Measurements from ENCODE around the gene LAIR1.
"Not testable (repeated sequence)": the region's sequence is repeated elsewhere in the genome, so short reads cannot be mapped to it uniquely, and the experiment has no call there.

The LAIR1 gene

DNA sequence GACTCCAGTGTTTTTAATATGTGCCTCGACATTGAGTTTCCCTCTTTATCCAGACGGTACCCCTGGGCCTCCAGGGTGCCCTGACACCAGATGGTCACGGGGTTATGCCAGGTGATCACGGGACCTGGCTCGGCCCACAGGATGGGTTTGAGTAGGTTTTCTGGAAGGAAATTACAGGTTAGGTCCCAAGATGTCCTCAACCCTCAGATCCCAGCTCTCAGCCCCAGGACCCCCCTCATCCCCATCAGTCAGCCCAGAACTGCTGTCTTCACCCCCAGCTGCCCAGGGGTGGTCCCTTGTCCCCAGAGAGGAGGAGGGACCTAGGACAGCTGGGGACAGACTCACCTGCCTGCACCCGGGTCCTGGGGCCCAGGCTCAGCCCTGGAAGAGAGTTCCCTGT lies 26.2 kb downstream of the LAIR1 start:
- no peak for DNase-seq

DNA sequence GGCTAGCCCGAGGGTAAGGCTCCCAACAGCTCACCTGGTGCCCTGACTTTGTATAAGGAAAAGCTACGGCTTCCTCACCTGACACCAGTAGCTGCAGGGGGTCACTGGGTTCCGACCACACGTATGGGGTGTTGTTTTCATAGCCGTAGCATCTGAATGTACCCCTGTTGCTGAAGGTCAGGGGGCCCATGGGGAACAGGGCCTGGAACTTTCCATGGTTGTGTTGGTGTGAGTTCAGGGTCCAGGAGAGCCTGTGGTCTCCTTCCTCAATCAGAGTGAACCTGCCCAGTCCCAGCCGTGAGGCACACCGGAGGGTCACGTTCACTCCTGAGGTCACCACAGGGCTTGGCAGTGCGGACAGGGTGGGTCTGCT lies 26.9 kb downstream of the LAIR1 start:
- no peak for DNase-seq

DNA sequence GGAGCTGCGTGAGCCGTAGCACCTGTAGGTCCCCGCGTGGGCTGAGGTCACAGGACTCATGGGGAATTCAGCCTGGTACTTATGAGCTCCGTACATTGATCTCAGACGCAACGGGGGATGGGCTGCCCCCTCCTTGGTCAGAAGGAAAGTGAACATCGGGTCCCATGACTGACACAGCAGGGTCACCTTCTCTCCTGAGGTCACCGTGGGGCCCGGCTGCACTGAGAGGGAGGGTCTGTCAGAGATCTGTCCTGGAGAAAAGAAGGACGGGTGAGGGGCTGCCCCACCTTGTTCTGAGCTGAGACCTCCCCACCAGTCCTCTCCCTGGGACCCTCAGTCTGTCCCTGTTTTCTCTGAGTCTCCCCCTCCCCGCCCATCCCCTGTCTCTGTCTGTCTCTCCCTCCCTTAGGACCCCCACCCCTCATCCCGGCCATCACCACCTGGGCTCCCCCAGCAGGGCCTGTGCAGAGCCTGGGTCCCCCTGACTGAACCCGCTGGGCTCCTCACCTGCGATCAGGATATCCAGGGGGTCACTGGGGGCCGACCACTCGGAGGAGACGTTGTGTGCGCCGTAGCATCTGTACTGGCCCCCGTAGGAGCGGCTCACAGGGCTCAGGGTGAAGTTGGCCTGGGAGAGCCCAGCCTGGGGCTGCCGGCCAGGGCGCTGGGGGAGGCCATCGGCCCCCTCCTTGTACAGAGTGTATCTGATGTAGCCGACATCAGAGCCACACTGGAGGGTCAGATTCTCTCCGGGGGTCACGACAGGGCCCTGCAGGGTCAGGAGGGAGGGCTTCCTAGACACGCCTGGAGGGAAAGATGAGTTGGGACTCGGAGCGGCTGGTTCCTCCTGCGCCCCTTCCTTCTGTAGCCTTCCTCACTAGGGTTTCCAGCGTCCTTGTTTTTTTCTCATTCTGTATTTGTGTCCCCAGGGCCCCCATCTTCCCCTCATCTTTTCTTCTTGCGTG lies 27.6 kb downstream of the LAIR1 start:
- no peak for DNase-seq

DNA sequence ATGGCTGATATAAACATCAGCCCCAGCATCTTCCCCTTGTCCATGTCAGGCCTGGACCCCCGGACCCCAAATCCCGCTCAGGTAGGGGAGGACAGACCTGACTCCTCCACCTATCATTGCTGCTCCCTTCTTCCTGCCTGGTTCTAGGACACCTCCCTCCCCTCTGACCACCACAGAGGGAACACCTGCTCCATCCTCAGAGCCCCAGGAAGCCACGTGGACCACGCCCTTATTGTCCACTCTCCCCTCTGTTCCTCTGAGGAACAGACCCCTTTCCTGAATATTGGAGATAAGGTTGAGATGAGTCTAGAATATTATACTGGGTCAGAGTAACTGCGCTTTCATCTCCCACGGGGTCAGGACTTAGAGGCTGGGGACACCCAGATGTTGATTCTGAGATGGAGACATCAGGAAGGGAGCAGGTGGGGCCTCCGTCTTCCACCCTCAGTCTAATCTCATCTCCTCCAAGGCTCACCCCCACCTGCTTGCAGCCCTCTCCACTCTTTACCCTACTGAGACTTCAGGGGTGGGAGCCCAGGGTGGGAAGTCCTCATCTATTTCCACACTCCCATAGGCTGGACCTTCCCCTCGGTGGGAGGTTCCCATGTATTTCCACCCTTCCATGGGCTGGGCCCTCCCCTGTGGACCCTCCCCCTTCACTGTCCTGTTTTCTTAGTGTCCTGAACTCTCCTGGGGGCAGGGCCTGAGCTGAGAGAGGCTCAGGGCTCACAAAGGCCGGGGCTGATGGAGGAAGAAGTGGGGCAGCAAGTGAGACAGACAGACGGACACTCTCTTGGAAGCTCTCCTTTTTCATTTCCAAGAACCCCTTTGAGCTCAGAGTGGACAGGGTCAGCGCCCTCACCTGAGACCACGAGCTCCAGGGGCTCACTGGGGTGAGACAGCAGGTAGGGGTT lies 28.5 kb downstream of the LAIR1 start:
- no peak for DNase-seq

DNA sequence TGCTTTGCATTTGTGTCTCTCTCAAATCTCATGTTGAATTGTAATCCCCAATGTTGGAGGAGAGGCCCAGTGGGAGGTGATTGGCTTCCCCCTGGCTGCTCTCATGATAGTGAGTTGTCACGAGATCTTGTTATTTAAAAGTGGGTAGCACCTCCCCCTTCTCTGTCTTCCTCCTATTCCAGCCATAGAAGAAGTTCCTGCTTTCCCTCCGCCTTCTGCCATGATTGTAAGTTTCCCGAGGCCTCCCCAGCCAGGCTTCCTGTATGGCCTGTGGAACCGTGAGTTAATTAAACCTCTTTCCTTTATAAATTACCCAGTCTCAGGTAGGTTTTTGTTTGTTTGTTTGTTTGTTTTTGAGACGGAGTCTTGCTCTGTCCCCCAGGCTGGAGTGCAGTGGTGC lies 29.6 kb downstream of the LAIR1 start:
- DNase-seq: no peak

DNA sequence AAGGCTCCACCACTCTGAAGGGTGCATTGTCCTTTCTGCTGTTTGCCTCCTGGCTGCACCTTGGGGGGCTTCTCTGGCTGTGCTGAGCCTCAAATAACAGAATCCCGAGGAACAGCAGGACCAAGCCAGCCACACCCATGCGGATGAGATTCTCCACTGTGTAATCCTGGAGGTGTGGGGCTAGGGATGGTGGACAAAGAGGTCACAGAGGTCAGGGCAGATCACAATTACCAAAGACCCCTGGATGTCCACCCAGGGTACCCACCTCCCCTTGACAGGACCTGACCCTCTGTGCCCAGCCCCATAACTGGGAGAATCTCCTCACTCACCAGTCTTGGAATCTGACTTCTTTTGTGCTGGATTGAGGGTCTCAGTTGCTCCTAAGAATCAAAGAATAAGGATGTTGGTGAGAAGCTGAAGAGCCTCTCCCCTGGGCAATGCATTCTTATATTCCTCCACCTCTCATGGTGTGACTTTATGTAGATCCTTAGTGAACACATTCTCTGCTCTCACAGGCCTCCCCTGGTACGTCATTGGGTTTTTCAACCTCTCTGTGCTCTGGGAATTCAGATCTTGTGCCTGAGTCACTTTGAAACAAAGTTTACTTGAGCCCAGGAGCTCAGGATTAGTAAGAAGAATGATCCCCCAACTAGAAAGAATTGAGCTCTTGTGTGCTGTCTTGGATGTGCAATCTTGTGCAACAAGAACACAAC lies 31.0 kb downstream of the LAIR1 start:
- no peak for DNase-seq

DNA sequence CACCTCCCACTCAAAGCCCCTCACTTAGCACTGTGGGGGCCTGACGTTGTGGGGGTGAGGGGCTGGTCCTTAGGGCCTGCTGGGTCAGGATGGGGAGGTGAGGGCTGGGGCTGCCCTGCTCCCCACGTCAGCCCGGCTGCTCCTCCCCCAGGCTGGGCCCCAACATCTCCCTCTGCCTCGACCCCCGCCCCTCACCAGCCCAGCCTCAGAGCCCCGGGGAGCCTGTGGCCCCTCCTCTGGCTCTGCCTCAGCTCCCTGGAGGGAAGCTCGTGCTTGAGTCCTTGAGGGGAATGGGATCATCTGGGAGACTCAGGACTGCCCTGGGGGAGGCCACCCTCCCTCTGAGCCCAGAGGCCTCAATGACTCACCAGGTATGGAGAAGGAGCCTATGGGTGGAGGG lies 32.6 kb downstream of the LAIR1 start:
- no peak for DNase-seq

DNA sequence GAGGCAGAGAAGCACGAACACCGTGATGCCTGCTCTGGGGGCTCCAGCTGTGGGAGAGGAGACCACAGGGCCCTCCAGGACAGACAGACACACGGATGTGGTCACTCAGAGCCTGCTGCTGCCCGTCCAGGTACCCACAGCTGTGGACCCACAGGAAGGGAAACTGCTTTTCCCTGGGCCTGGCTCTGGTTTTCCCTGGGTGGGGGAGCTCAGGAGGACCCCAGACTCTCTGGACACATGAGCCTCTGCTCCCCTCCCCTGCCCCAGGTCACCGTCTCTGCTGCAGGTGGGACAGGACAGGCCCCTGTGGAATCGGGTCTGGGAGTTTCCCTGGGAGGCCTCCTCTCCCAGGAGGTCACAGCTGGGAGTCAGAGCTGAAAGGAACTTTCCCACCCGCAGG lies 33.1 kb downstream of the LAIR1 start:
- DNase-seq: no peak

DNA sequence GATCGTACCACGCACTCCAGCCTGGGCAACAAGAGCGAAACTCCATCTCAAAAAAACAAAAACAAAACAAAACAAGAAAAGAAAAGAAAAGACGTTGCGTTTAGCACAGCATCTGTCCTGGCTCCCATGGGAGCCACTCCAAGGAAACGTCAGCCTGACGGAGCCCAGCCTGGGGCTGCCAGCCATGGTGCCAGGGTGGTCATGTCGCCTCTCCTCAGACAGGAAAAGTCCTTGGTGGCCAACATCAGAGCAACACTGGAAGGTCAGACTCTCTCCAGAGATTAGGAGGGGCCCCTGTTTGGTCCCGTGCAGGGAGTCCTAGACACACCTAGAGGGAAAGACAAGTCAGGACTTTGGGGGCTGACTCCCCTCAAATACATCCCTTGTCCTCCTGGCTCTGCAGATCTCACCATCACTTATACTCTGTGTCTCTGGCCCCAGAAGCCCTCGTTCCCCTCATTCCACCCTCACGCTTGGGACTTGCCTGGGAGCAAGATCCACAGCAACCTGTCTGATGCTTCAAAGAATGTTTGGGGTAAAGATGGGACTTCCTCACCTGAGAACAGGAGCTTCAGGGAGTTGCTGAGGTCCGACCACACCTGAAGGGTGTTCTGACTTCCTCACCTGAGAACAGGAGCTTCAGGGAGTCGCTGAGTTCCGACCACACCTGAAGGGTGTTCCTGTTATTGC lies 35.1 kb downstream of the LAIR1 start:
- no peak for DNase-seq

DNA sequence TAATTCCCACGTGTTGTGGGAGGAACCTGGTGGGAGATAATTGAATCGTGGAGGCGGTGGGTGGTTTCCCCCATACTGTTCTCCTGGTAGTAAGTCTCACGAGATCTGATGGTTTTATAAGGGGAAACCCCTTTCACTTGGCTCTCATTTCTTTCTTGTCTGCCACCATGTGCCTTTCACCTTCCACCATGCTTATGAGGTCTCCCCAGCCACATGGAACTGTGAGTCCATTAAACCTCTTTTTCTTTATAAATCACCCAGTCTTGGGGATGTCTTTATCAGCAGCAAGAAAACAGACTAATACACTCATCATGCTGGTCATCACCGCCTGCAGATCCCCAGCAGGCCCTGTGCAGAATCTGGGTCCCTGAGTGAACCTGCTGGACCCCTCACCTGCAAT lies 36.0 kb downstream of the LAIR1 start:
- not testable (repeated sequence) for DNase-seq

DNA sequence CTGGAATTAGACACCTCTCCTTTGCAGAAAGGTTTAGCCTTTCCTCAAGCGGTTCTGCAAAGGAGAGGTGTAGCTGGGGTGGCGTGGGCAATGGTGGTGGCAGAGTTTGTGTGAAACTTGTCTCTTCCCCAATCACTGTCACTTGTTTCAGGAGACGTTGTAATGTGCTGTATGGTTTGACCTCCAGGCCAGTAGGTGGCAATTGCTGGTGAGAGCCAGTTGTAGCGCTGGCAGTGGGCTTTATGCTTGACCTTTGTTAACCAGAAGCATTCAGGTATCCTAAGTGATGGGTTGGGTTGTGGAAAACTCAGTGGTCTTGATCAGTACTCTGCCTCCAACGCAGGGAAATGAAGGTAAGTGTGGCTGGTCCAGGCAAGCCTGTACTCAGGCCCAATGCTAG lies 39.1 kb downstream of the LAIR1 start:
- no peak for DNase-seq

DNA sequence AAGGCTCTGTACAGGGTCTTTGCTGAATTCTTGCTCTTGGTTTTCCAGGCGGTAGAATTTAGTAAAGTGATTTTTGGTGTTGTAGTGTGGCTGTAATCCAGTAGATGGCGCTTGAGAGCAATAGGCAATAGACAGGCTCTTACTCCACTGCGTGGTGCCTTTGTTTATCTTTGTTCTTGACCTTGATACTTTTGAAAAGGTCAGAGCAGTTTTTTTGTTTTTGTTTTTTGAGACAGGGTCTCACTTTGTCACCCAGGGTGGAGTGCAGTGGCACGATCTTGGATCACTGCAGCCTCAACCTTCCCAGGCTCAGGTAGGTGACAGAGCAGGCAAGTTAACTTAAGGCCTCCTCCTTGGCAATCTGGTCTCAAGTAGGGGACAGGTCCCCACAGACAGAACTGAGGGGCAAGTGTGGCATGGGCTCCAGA lies 39.5 kb downstream of the LAIR1 start:
- DNase-seq: peak in 1 of 2 experiments; percentile 1

DNA sequence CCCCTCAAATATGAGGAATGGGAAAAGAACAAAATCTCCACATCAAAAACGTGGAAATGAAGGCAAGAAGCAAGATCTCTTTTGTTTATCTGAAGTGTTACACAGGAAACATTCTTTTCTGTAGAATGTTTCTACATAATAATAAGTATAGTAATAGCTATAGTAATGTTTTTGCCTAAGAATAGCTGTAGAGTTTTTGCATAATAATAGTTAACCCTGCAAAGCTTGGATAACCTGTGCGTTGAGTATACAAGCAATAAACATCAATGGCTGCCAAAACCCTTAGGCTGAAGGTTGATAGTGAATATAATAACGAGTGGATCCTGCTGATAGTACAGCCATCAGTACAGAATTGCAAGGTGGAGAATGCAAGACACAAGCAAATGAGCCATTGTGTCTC lies 40.7 kb downstream of the LAIR1 start:
- no peak for DNase-seq

DNA sequence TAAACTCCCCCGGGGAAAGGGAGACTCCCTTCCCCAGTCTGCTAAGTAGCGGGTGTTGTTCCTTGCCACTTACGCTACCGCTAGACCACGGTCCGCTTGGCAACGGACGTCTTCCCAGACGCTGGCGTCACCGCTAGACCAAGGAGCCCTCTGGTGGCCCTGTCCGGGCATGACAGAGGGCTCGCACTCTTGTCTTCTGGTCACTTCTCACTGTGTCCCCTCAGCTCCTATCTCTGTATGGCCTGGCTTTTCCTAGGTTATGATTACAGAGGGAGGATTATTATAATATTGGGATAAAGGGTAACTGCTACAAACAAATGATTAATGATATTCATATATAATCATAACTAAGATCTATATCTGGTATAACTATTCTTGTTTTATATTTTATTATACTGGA lies 41.8 kb downstream of the LAIR1 start:
- not testable (repeated sequence) for DNase-seq

DNA sequence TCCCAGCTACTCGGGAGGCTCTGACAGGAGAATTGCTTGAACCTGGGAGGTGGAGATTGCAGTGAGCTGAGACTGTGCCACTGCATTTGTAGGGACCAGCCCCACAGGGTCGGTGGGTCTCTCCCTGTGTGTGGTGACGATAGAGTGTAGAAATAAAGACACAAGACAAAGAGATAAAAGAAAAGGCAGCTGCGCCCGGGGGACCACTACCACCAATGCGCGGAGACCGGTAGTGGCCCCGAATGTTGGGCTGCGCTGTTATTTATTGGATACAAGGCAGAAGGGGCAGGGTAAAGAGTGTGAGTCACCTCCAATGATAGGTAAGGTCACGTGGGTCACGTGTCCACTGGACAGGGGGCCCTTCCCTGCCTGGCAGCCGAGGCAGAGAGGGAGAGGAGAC lies 42.4 kb downstream of the LAIR1 start:
- not testable (repeated sequence) for DNase-seq

DNA sequence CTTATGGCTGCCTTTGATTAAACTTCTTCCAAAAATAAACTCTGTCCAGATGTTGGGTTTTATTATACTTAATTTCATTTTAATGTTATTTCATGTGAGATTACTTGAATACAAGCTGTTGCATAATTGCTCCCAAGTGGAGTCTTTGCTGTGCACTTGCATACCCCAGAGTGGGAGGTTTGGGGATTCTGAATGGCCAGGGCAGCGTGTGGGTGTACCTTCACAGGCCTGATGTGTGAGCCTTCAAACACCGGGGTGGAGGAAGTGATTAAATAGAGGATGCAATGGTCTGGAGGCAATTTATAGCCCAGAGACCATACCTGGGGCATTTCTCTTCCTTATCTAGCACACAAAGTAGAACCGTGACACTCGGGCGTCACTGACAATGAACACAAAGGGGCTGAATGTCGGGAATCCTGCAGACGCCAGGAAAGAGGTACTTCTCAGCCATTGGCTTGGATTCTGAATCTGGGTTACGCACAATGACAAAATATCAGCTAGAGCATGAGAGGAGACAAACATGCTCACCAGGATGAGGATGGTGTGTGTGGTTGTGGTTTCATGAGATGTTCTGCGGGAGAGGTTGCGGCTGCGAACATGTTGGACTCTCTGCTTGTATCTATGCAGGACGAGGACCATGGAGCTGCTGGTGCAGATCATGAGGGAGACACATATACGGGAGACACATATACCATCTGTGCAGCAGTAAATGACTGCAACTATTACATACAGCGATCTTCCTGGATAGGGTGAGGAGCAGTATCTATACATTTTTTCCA lies 44.6 kb downstream of the LAIR1 start:
- DNase-seq: no peak

DNA sequence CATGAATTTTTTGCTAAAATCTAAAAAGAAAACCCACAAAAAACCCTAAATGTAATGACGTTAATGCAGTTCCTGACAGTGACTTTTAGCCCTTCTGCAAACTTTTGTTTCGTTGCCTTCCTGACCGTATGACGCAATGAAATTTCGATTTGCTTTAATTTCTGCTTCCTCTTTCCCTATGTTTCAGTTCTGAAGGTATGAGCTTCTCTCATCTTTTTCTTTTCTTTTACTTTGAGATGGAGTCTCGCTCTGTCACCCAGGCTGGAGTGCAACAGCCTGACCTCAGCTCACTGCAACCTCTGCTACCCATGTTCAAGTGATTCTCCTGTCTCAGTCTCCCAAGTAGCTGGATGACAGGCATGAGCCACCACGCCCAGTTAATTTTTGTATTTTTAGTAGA lies 45.7 kb downstream of the LAIR1 start:
- no peak for DNase-seq

DNA sequence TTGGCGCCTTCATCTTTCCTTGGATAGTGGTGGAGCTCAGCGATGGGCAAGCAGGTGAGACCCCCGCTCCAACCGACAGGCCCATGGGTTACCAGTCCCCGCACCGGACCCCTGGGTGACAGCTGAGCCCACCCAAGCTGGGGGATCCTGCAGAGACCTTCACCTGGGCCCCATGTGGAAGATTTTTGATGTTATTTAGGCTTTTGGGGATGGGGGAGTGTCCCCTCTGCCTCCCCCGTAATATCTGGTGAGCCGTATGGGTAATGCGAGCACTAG lies 46.8 kb downstream of the LAIR1 start:
- no peak for DNase-seq

DNA sequence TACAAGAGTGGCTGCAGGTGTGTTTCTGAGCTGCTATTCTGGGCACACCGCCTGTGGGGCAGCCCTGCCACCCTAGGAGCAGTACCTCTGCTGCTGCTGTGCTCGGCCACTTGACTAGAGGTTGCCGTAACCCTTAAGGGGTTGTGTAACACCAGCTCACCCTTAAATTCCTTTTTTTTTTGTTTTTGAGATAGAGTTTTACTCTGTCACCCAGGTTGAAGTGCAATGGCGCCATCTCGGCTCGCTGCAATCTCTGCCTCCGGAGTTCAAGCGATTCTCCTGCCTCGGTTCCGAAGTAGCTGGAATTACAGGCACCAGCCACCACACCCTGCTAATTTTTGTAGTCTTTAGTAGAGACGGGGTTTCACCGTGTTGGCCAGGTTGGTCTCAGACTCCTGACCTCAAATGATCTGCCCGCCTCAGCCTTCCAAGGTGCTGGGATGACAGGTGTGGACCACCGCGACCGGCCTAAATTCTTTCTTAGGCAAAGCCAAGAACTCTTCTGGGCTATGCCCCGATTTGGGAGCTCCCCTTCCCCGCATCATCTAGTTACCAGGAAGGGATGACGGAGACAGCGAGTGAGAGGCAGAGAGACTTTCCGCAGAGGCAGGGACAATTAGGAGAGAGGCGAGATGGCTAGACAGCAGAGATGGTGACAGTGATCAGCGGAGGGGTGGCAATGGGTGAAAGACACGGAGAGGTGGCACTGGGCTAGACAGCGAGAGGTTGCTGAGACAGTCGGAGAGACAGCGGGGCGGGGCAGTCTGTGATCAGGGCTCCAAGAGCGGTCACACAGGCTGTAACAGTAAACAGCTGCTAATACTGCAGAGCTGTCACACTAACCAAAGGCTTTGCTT lies 47.4 kb downstream of the LAIR1 start:
- DNase-seq: no peak

DNA sequence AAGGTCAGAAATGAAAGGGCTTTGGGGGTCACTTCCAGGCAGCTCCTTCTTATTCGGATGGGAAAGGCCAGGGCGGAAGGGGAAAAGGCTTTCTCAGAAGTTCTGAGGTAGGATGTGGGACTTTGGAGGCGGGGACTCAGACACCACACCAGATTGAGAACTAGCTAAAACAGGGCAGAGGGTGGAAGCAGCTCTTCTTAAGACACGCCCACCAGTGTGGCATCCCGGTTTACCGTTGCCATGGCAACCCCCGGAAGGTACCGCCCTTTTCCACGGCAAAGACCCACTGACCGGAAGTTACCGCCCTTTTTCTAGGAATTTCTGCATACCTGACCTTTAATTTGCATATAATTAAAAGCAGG lies 48.0 kb downstream of the LAIR1 start:
- no peak for DNase-seq

DNA sequence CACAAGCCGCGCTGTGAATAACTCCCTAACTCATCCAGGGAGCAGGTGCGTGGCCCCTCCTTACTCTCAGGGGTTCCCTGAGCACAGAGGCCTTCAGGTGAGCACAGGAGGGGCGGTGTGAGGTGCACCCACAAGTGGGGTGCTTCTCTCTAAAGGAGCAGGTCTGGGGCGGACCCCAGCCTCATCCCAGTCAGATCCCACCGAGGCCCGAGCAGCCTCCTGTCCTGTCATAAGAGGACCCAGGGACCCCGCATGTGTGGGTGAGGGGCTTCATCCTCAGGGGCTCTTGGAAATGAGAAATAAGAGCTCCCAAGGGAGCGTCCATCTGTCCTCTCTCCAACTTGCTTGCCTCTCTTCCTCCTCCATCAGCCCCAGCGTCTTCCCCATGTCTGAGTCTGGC lies 48.8 kb downstream of the LAIR1 start:
- no peak for DNase-seq

Data from NCI-H2081 (cell line).